GM23338 (cell line): ENCODE data around the gene ZBTB7A.

ENCODE experiments used
- CREB1 ChIP-seq: fragments of 250-450 bp; sonication (Bioruptor Pico); IDR thresholded peaks from 2 replicates; pipeline ENCODE4 v1.5.0; 2020; ENCODE audit warnings: low read depth, mild to moderate bottlenecking, moderate library complexity
- EZH2 ChIP-seq: fragments of 200-600 bp; sonication (generic); IDR thresholded peaks from one replicate; pipeline ENCODE4 v1.8.0; 2017; ENCODE audit warnings: antibody characterized with exemption, mild to moderate bottlenecking, low read depth; ENCODE audit not compliant: unreplicated experiment
- EZH2phosphoT487 ChIP-seq: fragments of 200-600 bp; sonication (generic); IDR thresholded peaks from one replicate; pipeline ENCODE4 v1.8.1; 2018; ENCODE audit warnings: antibody characterized with exemption; ENCODE audit not compliant: unreplicated experiment
- NANOG ChIP-seq: IDR thresholded peaks from 2 replicates; pipeline ENCODE4 v1.6.1; 2016; ENCODE audit warnings: antibody characterized with exemption, borderline replicate concordance
- POLR2AphosphoS5 ChIP-seq: IDR thresholded peaks from 2 replicates; pipeline ENCODE4 v1.6.1; 2016; ENCODE audit warnings: antibody characterized with exemption, low read depth
- ZNF331 ChIP-seq: fragments of 250-450 bp; sonication (Bioruptor Pico); IDR thresholded peaks from 2 replicates; pipeline ENCODE4 v1.5.0; 2020; ENCODE audit warnings: low read depth, mild to moderate bottlenecking, moderate library complexity
- TF ChIP-seq, protein P1 (sequence below), 2 experiments: fragments of 200-600 bp in 1 of 2; sonication (generic) in 1 of 2; conservative IDR thresholded peaks; 2 replicates each; pipeline versions ENCODE4 v1.5.1 to v1.6.1; 2016 to 2017; ENCODE audit warnings: antibody characterized with exemption in 2 of 2, low read depth in 2 of 2, mild to moderate bottlenecking in 2 of 2, moderate library complexity in 1 of 2
- TF ChIP-seq, protein P2 (sequence below): IDR thresholded peaks from one replicate; pipeline ENCODE4 v1.6.1; 2018; ENCODE audit warnings: antibody characterized with exemption; ENCODE audit not compliant: unreplicated experiment

DNA sequence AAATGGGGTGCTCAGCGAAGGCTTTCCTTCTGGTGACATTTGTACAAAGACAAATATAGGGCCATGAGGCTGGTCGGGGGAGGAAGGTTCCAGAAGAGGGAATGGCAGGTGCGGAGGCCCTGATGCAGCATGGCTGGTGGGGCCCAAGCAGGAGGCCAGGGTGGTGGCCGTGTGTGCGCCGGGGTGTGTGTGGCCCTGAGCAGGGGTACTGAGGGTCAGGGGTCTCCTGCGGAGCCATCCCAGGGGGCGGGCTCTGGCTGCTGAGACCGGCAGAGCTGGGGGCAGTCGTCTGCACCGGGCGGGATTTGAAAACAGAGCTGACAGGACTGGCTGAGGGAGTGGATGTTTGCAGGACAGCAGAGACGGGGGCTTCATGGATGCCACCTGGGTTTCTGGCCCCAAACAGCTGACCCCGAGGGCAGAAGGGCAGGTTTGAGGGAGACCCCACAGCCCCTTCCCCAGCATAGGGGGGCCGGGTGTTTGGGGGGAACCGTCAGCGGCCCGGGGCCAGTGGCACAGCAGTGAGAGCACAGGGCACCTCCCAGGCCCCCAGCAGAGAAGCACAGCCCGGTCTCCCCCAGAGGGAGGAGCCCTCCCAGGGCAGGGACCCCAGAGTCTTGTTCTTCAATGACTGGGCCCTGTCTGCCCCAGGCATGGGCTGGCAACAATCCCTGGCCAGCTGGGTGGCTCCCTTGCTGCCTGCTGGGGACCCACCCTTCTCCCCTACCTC lies 47.8 kb downstream of the ZBTB7A start:
- no peak for TF ChIP-seq POLR2AphosphoS5
- TF ChIP-seq ZNF331 = no peak
- TF ChIP-seq, protein P1, sequence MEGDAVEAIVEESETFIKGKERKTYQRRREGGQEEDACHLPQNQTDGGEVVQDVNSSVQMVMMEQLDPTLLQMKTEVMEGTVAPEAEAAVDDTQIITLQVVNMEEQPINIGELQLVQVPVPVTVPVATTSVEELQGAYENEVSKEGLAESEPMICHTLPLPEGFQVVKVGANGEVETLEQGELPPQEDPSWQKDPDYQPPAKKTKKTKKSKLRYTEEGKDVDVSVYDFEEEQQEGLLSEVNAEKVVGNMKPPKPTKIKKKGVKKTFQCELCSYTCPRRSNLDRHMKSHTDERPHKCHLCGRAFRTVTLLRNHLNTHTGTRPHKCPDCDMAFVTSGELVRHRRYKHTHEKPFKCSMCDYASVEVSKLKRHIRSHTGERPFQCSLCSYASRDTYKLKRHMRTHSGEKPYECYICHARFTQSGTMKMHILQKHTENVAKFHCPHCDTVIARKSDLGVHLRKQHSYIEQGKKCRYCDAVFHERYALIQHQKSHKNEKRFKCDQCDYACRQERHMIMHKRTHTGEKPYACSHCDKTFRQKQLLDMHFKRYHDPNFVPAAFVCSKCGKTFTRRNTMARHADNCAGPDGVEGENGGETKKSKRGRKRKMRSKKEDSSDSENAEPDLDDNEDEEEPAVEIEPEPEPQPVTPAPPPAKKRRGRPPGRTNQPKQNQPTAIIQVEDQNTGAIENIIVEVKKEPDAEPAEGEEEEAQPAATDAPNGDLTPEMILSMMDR (conservative IDR thresholded peaks at IDR 0.05; ENCODE audit: low read depth in 2 of 2) = no peak
- TF ChIP-seq CREB1 (CRISPR knock-in tag) = no peak
- no peak for TF ChIP-seq NANOG
- no peak for TF ChIP-seq EZH2phosphoT487
- no peak for TF ChIP-seq EZH2
- TF ChIP-seq, protein P2, sequence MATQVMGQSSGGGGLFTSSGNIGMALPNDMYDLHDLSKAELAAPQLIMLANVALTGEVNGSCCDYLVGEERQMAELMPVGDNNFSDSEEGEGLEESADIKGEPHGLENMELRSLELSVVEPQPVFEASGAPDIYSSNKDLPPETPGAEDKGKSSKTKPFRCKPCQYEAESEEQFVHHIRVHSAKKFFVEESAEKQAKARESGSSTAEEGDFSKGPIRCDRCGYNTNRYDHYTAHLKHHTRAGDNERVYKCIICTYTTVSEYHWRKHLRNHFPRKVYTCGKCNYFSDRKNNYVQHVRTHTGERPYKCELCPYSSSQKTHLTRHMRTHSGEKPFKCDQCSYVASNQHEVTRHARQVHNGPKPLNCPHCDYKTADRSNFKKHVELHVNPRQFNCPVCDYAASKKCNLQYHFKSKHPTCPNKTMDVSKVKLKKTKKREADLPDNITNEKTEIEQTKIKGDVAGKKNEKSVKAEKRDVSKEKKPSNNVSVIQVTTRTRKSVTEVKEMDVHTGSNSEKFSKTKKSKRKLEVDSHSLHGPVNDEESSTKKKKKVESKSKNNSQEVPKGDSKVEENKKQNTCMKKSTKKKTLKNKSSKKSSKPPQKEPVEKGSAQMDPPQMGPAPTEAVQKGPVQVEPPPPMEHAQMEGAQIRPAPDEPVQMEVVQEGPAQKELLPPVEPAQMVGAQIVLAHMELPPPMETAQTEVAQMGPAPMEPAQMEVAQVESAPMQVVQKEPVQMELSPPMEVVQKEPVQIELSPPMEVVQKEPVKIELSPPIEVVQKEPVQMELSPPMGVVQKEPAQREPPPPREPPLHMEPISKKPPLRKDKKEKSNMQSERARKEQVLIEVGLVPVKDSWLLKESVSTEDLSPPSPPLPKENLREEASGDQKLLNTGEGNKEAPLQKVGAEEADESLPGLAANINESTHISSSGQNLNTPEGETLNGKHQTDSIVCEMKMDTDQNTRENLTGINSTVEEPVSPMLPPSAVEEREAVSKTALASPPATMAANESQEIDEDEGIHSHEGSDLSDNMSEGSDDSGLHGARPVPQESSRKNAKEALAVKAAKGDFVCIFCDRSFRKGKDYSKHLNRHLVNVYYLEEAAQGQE = no peak
